SH-SY5Y (cell line): ENCODE results near the gene TMEM255A.

Experiments
- GATA2 ChIP-seq: IDR thresholded peaks from 2 replicates; pipeline ENCODE4 v1.6.1; 2011; ENCODE audit warnings: mild to moderate bottlenecking, low read depth, low read length
- GATA3 ChIP-seq: IDR thresholded peaks from 2 replicates; pipeline ENCODE4 v1.6.1; 2011; ENCODE audit warnings: low read depth, mild to moderate bottlenecking, low read length, moderate library complexity

The TMEM255A gene

GRCh38 chrX:120316587-120317283 lies 5.5 kb upstream of the TMEM255A start:
- TF ChIP-seq GATA2 (no peak), GATA3 (no peak)

GRCh38 chrX:120315776-120316175 lies 4.5 kb upstream of the TMEM255A start:
- no peak for TF ChIP-seq GATA3
- TF ChIP-seq GATA2: no peak

- TF ChIP-seq GATA2: no peak
- no peak for TF ChIP-seq GATA3
Measured at GRCh38 chrX:120311727-120312063, 434 bp upstream of the TMEM255A start.

- TF ChIP-seq GATA2 (no peak), GATA3 (no peak)
Measured at GRCh38 chrX:120309873-120310705, 1.2 kb downstream of the TMEM255A start.

- TF ChIP-seq GATA2 (no peak), GATA3 (no peak)
Measured at GRCh38 chrX:120308959-120309872, 2.0 kb downstream of the TMEM255A start.

- TF ChIP-seq GATA2: no peak
Measured at GRCh38 chrX:120308558-120308957, 2.7 kb downstream of the TMEM255A start.

GRCh38 chrX:120306630-120307029 lies 4.6 kb downstream of the TMEM255A start:
- TF ChIP-seq GATA3 (no peak), GATA2 (no peak)

GRCh38 chrX:120305531-120306141 lies 5.6 kb downstream of the TMEM255A start:
- no peak for TF ChIP-seq GATA3
- no peak for TF ChIP-seq GATA2

GRCh38 chrX:120304256-120304655 lies 7.0 kb downstream of the TMEM255A start:
- TF ChIP-seq GATA3 (no peak), GATA2 (no peak)

- TF ChIP-seq GATA2 (no peak), GATA3 (no peak)
Measured at GRCh38 chrX:120302434-120302833, 8.8 kb downstream of the TMEM255A start.

GRCh38 chrX:120301960-120302359 lies 9.3 kb downstream of the TMEM255A start:
- TF ChIP-seq GATA2: no peak
- TF ChIP-seq GATA3: no peak

- TF ChIP-seq GATA2 (no peak), GATA3 (no peak)
Measured at GRCh38 chrX:120301497-120301896, 9.8 kb downstream of the TMEM255A start.

- TF ChIP-seq GATA2 (no peak), GATA3 (no peak)
Measured at GRCh38 chrX:120299928-120300327, 11.3 kb downstream of the TMEM255A start.

- TF ChIP-seq GATA2 (no peak), GATA3 (no peak)
Measured at GRCh38 chrX:120297923-120298322, 13.3 kb downstream of the TMEM255A start.
